Mesodermal cell (in vitro differentiated cells): ENCODE data around the gene ANKRD16.

Experiments used
- H3K27ac ChIP-seq: 2 replicates; pipeline ENCODE4 v1.7.0; 2013; ENCODE audit warnings: mild to moderate bottlenecking, low read depth, low read length, moderate library complexity; ENCODE audit not compliant: severe bottlenecking
- H3K36me3 ChIP-seq: 2 replicates; pipeline ENCODE4 v1.7.1; 2013; ENCODE audit warnings: mild to moderate bottlenecking, low read length, moderate library complexity; ENCODE audit not compliant: control insufficient read depth, insufficient read depth
- H3K4me1 ChIP-seq: one replicate; pipeline ENCODE4 v1.7.1; 2013; ENCODE audit warnings: mild to moderate bottlenecking, low read length; ENCODE audit not compliant: insufficient read depth, control insufficient read depth, poor library complexity, severe bottlenecking
- H3K4me3 ChIP-seq: 2 replicates; pipeline ENCODE4 v1.7.0; 2013; ENCODE audit warnings: low read length, control low read depth, mild to moderate bottlenecking; ENCODE audit not compliant: insufficient read depth, poor library complexity, severe bottlenecking; ENCODE audit errors: extremely low read depth
- H3K9me3 ChIP-seq: 2 replicates; pipeline ENCODE4 v1.7.1; 2013; ENCODE audit warnings: mild to moderate bottlenecking, low read length, moderate library complexity; ENCODE audit not compliant: control insufficient read depth
- WGBS, 2 experiments: methylation state at CpG; one replicate each; pipeline ENCODE4 v1.1.5; 2013; ENCODE audit warnings: missing lambda C conversion rate in 2 of 2; ENCODE audit not compliant: insufficient coverage in 2 of 2; 5-methylcytosine and 5-hydroxymethylcytosine counted together

The ANKRD16 gene

DNA sequence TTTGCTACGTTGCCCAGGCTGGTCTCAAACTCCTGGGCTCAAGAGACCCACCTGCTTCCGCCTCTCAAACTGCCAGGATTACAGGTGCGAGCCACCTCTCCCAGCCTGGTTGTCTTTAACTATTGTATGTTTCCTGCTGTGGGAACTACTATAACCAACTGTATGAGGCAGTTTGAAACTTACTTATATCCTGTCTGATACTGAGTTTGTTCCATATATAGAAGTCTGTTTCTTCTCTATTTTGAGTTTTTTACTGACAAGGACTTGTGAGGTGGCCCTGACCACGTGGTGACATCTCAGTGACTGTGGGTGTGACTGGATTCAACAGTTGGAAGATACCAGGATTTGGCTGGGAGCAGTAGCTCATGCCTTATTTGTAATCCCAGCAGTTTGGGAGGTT lies 14.5 kb upstream of the ANKRD16 start:
- 97 to 100% methylated on average over 1 to 3 of the region's 4 CpGs for whole genome bisulfite sequencing, 2 experiments
- Histone ChIP-seq H3K4me3 (no peak overlapping the region), H3K36me3 (peaks cover 59% of the 10 kb centered on the region), H3K27ac (no peak overlapping the region), H3K9me3 (no peaks in the 10 kb centered on the region), H3K4me1 (no peaks in the 10 kb centered on the region)

GRCh38 chr10:5903563-5903962 lies 13.9 kb upstream of the ANKRD16 start:
- Histone ChIP-seq H3K4me3 (no peak overlapping the region), H3K4me1 (no peaks in the 10 kb centered on the region), H3K9me3 (no peaks in the 10 kb centered on the region), H3K36me3 (peaks cover 53% of the 10 kb centered on the region), H3K27ac (no peak overlapping the region)
- 76% methylated on average over 2 of the region's 6 CpGs; no CpG with 5 or more reads in 1 of the 2 experiments for WGBS, 2 experiments

GRCh38 chr10:5902511-5903274 lies 13.0 kb upstream of the ANKRD16 start:
- Histone ChIP-seq H3K27ac (no peak overlapping the region), H3K4me3 (no peak overlapping the region), H3K36me3 (peaks cover 58% of the 10 kb centered on the region), H3K4me1 (no peaks in the 10 kb centered on the region), H3K9me3 (peaks cover 6% of the 10 kb centered on the region)
- WGBS, 2 experiments = 93 to 98% methylated on average over 11 of the region's 18 CpGs

GRCh38 chr10:5900247-5900646 lies 10.6 kb upstream of the ANKRD16 start:
- H3K4me1 ChIP-seq = no peaks in the 10 kb centered on the region
- peaks cover 6% of the 10 kb centered on the region for H3K9me3 ChIP-seq
- 94 to 98% methylated on average over 11 to 13 of the region's 13 CpGs for WGBS, 2 experiments

GRCh38 chr10:5898163-5898562 lies 8.5 kb upstream of the ANKRD16 start:
- Histone ChIP-seq H3K4me1 (no peaks in the 10 kb centered on the region), H3K4me3 (no peak overlapping the region), H3K9me3 (peaks cover 6% of the 10 kb centered on the region), H3K27ac (no peak overlapping the region), H3K36me3 (peaks cover 64% of the 10 kb centered on the region)
- WGBS, 2 experiments = 94 to 100% methylated on average over 3 to 4 of the region's 7 CpGs

More at GRCh38 chr10:5900247-5900646, 10.6 kb upstream of the ANKRD16 start:
- no peak overlapping the region for H3K4me3 ChIP-seq
- peaks cover 58% of the 10 kb centered on the region for H3K36me3 ChIP-seq
- no peak overlapping the region for H3K27ac ChIP-seq

GRCh38 chr10:5897504-5897903 lies 7.8 kb upstream of the ANKRD16 start:
- 87 to 98% methylated on average over 4 to 6 of the region's 8 CpGs for WGBS, 2 experiments
- Histone ChIP-seq H3K27ac (no peak overlapping the region), H3K4me3 (no peak overlapping the region), H3K4me1 (no peaks in the 10 kb centered on the region), H3K9me3 (peaks cover 6% of the 10 kb centered on the region), H3K36me3 (peaks cover 62% of the 10 kb centered on the region)

GRCh38 chr10:5897053-5897340 lies 7.3 kb upstream of the ANKRD16 start:
- H3K27ac ChIP-seq = no peak overlapping the region
- WGBS, 2 experiments = 83 to 96% methylated on average over 2 to 3 of the region's 4 CpGs
- H3K36me3 ChIP-seq = peaks cover 58% of the 10 kb centered on the region
- no peak overlapping the region for H3K4me3 ChIP-seq
- H3K4me1 ChIP-seq = peaks cover 3% of the 10 kb centered on the region
- H3K9me3 ChIP-seq = peaks cover 6% of the 10 kb centered on the region

GRCh38 chr10:5896208-5897052 lies 6.7 kb upstream of the ANKRD16 start:
- H3K4me3 ChIP-seq = no peak overlapping the region
- peaks cover 55% of the 10 kb centered on the region for H3K36me3 ChIP-seq
- 95 to 98% methylated on average over 5 of the region's 5 CpGs for WGBS, 2 experiments
- no peak overlapping the region for H3K27ac ChIP-seq
- peaks cover 6% of the 10 kb centered on the region for H3K9me3 ChIP-seq
- H3K4me1 ChIP-seq = peaks cover 5% of the 10 kb centered on the region

GRCh38 chr10:5895804-5896203 lies 6.1 kb upstream of the ANKRD16 start:
- peaks cover 6% of the 10 kb centered on the region for H3K9me3 ChIP-seq
- H3K27ac ChIP-seq = no peak overlapping the region
- no peak overlapping the region for H3K4me3 ChIP-seq
- H3K36me3 ChIP-seq = peaks cover 55% of the 10 kb centered on the region
- peaks cover 7% of the 10 kb centered on the region for H3K4me1 ChIP-seq
- 89 to 90% methylated on average over 7 to 9 of the region's 9 CpGs for WGBS, 2 experiments

DNA sequence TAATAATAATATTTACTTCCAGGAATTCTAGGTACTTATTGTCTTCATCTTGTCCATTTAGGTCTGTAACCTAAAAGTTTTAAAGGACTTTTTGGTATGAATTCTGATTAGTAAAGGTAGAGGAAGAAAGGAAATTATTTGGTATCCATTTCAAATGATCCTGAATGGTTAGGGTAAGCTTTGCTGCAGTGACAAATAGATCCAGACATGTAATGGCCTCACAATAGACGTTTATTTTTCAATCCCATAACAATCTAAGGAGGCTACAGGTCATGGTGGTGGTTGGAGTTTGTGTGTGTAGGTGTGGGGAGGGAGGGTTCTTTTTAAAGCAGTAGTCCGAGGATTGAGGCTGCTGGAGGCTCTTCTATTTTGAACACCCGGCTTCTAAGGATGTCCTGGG lies 5.7 kb upstream of the ANKRD16 start:
- no peak overlapping the region for H3K4me3 ChIP-seq
- peaks cover 7% of the 10 kb centered on the region for H3K4me1 ChIP-seq
- no peak overlapping the region for H3K27ac ChIP-seq
- 89 to 100% methylated on average over 2 of the region's 3 CpGs for WGBS, 2 experiments
- H3K9me3 ChIP-seq = peaks cover 6% of the 10 kb centered on the region
- H3K36me3 ChIP-seq = peaks cover 53% of the 10 kb centered on the region

DNA sequence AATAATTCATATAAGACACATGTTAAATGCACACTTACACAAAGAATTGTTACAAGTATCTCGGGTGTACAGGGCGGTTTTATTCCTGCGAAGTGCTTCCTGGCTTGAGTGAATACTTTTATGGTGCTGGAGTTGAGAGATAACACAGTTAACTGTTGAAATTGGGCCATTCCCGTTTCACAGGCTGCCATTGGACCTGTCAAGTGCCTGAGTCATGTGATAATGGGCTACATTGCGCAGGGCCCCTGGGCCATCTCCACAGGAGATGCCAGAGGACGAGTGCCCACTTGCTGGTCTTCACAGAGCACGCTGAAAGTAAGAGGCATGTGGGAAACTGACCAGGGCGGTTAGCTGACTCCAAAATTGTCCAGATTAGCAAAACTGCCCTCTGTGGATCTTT lies 5.2 kb upstream of the ANKRD16 start:
- Histone ChIP-seq H3K36me3 (peaks cover 49% of the 10 kb centered on the region), H3K27ac (no peak overlapping the region), H3K9me3 (peaks cover 6% of the 10 kb centered on the region), H3K4me1 (peaks cover 7% of the 10 kb centered on the region), H3K4me3 (no peak overlapping the region)
- WGBS, 2 experiments = 94 to 96% methylated on average over 6 to 7 of the region's 8 CpGs
